SK-MEL-5 (cell line): Measurements from ENCODE around the gene TMEM161A. TPM values are rescaled to one million over a fixed set of nuclear protein-coding genes. Genes with fewer than 3 reads are reported as not detected.
"Not testable (repeated sequence)": the region's sequence is repeated elsewhere in the genome, so short reads cannot be mapped to it uniquely, and the experiment has no call there.

Experiments used
- DNase-seq: peaks from one replicate; pipeline ENCODE4 v3.0.0-alpha.2; 2016; ENCODE audit warnings: low read depth, low spot score
- in situ Hi-C: cut with HindIII; loops from 2 replicates; pipeline ENCODE4 v1.10.0; 2016; ENCODE audit warnings: low sequenced_read_pairs, high pct_unique_total_duplicates, low pct_unique_long_range_greater_than_20kb
- total RNA-seq: library from RNA; depleted of rRNA; stranded (reverse); fragments of >200 nt; shearing (Covaris generic); gene quantifications from 2 replicates; pipeline ENCODE4 v1.2.3, GENCODE V29; 2014

The TMEM161A gene
- total RNA-seq, 1 experiment from 2014 or later: 34.4 TPM

DNA sequence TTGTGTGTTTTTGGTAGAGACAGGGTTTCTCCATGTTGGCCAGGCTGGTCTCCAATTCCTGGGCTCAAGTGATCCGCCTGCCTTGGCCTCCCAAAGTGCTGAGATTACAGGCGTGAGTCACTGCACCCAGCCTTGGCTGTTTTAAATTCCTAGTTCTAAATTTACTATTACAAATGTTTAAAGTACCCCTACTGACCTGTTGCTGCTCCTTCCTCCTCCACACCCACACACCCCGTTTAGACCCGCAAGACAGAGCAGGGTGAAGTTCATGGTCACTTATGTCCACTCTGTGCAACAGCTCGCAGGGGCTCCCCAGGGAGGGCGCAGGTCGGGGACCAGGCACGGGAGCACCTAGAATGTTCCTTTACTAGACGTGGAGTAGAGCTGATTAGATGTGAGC, 28.7 kb downstream of the TMEM161A start:
- DNase-seq: no peak
- in situ Hi-C loops: no loop called here

DNA sequence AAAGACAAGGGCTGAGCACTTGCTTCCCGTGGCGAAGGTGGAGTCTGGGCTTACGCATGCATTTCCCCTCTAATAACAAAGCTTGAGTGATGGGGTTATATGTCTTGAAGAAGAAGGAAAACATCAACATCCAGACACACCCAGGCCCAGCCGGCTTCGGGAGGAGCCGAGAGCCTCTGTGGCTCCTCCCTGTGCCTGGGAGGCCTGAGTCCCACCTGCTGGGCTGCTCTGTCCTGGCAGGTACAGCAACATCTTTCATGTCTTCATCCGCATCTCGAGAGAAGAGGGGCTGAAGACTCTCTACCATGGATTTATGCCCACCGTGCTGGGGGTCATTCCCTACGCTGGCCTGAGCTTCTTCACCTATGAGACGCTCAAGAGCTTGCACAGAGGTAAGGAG, 30.6 kb downstream of the TMEM161A start:
- in situ Hi-C loops: no loop called here
- DNase-seq: no peak

DNA sequence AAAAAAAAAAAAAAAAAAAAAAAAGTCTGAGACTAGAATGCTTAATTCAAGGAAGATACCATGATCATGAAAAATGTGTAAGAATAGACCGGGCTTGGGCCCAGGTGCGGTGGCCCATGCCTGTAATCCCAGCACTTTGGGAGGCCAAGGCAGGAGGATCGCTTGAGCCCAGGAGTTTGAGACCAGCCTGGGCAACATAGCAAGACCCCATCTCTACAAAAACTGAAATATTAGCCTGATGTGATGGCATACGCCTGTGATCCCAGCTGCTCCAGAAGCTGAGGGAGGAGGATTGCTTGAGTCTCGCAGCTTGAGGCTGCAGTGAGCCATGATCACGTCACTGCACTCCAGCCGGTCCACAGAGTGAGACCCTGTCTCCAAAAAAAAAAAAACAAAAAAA, 31.3 kb downstream of the TMEM161A start:
- DNase-seq, in situ Hi-C loops: not testable (repeated sequence)

DNA sequence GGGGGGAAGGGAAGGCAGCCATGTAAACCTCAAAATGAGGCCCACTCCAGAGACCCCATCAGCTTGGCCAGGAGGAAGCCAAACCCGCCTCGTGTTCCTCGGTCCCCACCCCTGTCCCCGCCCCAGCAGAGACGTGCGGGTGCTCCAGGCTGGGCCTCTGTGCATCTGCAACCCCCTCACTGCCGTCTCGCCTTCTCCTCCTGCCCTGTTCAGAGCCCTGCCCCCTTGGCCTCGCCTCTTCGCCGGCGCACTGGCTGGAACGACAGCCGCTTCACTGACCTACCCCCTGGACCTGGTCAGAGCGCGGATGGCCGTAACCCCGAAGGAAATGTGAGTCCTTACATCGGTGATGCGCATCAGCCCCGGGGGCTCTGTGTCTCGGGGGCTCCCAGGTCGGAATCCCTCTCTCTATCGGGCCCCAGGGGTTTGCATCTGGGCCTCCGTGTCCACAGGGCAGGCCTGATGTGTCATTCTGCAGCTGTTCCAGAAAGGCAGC, 32.2 kb downstream of the TMEM161A start:
- in situ Hi-C loops: no loop called here
- DNase-seq: no peak

DNA sequence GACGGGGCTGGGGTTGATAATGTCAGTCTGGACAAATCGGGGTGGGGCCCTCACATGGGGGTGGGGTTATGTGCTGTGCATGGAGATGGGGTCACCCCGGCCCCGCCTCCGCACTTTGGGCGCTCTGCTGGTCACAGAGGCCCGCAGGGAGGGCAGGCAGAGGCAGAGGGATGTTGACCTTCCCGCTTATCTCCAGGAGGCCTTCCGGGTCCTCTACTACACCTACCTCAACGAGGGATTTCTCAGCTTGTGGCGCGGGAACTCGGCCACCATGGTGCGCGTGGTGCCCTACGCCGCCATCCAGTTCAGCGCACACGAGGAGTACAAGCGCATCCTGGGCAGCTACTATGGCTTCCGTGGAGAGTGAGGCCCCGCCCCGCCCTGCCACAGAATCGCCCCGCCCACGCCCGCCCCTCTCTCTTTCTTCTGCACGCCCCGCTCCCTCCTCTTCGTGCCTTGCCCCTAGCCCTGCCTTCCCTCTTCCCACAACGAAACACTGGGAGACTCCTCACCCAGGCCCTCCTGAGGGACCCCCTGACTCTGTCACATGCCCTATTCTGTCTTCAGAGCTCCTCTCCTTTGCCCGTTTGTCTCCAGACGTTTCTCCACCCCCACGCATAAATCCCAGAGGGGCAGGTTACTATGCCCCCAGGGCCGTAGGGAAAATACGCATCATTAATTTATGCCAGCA, 32.8 kb downstream of the TMEM161A start:
- in situ Hi-C loops: no loop called here
- DNase-seq: no peak

DNA sequence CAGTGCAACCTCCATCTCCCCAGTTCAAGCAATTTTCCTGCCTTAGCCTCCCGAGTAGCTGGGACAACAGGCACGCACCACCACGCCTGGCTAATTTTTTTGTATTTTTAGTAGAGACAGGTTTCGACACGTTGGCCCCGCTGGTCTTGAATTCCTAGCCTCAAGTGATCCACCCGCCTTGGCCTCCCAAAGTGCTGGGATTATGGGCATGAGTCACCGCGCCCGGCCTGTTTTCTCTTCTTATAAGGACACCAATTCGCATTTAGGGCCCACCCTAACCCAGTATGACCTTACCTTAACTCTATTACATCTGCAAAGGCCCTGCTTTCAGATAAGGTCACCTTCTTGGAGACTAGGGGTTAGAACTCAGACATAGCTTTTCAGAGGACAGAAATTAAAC, 35.1 kb downstream of the TMEM161A start:
- DNase-seq: no peak
- in situ Hi-C loops: no loop called here

DNA sequence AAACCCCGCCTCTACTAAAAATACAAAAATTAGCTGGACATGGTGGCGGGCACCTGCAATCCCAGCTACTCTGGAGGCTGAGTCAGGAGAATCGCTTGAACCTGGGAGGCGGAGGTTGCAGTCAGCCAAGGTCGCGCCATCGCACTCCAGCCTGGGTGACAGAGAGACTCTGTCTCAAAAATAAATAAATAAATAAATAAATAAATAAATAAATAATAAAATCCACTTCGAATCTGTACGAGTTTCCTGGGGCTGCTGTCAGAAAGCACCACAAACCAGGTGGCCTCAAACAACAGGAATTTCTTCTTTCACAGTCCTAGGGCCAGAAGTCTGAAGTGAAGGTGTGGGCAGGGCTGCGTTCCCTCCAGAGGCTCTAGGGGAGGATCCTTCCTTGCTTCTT, 35.7 kb downstream of the TMEM161A start:
- DNase-seq, in situ Hi-C loops: not testable (repeated sequence)

DNA sequence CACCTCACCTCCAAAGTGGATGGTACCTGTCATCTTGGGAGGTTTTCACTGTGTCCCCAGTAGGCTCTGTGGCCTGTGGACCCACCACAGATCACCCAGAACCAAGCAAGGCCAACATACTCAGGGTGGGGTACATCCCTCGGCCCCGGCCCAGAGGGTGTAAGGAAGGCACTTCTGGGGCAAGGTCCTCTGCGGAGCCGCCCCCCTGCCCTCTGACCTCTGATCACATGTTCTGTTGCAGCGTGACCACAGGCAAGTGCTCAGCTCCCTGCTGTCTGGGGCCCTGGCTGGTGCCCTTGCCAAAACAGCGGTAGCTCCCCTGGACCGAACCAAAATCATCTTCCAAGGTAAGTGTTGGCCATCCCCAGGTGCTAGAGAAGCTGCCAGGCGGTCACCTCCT, 36.7 kb downstream of the TMEM161A start:
- in situ Hi-C loops: no loop called here

DNA sequence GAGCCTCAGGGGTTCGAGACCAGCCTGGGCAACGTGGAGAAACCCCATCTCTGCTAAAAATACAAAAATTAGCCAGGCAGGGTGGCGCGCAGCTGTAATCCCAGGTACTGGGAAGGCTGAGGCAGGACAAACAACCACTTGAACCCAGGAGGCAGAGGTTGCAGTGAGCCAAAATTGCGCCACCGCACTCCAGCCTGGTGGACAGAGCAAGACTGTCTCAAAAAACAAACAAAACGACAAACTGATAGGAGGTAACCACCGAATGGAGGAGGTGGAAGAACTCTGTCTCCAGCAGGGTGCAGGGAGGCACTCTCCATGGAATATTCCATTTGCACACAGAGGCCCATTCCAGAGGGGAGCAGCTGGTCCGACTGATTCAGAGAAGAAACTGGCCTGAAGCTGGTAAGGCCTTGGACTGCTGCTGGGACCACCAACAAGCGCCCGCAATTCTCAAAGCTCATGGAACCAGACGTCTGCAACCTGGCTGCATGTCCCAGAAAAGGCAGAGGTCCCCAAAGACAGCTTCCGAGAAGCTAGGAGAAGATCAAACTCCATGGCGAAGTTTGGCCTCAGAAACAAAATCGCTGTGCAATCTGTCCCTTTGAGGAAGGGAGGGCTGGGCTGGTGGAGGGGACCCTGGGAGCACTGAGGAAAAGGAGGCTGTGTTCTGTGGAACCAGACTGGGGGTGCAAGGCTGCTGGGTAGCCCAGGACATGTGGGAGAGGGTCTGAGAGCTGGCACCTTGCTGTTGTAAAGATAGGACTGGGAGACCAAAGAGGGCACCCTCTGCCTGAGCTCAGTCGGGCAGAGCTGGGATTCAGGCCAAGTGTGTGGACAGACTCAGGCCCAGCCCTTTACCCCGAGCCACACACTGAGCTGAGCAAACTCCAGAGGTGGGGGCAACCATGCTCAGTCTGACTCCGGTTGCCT, 39.3 kb downstream of the TMEM161A start:
- no peak for DNase-seq
- in situ Hi-C loops: no loop called here

More for the DNA sequence above, 36.7 kb downstream of the TMEM161A start:
- no peak for DNase-seq

DNA sequence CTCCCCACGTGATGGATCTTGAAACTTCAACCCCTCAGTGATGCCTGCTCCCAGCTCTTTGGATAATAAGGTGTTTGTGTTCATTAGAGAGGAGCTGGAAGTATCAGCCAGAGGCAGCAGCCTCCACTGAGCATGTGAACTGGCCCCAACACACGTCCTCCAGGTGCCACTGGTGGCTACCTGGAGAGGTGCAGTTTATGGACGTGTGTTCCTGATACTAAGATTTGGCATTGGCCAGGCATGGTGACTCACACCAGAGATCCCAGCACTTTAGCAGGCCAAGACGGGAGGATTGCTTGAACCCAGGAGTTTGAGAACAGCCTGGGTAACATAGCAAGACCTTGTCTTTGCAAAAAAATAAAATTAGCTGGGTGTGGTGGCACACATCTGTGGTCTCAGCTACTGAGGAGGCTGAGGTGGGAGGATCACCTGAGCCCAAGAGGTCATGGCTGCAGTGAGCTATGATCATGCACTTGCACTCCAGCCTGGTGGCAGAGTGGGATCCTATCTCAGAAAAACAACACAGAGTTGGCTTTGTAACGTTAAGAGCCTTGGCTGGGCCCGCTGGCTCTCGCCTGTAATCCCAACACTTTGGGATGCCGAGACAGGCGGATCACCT, 40.1 kb downstream of the TMEM161A start:
- DNase-seq: peak; percentile 70
- in situ Hi-C loops: no loop called here

DNA sequence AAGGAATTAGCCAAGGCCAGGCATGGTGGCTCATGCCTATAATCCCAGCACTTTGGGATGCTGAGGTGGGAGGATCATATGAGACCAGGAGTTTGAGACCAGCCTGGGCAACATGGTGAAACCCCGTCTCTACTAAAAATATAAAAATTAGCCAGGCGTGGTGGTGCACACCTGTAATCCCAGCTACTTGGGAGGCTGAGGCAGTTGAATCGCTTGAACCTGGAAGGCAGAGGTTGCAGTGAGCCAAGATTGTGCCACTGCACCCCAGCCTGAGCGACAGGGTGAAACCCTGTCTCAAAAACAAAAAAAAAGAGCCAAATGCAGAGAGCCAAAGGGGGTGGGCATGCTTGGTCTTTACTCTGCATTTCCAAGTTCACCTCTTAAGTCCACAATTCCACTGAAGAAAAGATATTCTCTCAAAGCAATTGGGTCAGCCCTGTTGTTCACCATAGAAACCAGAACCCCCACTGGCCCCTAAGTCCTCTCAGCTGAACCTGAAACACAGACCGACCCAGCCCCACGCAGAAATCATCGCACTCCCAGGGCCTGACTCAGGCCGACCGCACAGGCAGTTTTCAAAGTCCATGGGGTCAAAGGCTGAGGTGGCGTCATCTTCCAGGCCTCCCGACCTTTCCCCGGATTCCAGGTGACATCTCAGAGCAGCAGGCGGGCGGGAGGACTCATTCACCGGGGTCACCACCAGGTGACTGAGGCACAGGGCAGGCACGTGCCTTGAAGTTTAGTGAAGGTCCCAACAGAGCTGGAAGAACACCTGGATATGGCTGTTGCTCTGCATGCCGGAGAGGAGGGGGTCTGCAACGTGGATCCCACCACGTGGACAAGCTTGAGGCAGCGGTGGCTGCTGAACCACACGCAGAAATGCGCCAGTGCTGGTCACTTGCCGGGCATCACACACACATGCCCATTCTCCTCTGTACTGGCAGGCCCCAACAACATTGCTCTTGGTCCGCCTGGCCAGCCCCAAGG, 41.3 kb downstream of the TMEM161A start:
- in situ Hi-C loops: no loop called here
- DNase-seq: no peak

DNA sequence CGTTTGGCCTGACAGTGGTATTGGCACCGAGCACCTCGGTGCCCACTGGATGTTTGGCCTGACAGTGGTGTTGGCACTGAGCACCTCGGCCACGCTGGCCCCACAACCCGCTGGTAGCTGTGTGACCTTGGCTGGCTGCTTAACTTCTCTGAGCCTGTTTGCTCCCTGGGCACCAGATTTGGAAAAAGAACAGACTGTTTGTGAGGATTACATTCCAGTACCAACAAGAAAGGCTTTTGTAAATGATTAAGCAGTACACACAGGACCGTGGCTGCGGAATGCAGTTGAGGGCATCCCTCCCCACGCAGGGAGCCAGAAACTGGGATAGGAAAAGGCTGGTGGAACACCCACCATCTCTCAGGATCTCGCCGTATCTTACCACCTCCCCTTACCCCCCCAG, 42.6 kb downstream of the TMEM161A start:
- DNase-seq: no peak
- in situ Hi-C loops: no loop called here

DNA sequence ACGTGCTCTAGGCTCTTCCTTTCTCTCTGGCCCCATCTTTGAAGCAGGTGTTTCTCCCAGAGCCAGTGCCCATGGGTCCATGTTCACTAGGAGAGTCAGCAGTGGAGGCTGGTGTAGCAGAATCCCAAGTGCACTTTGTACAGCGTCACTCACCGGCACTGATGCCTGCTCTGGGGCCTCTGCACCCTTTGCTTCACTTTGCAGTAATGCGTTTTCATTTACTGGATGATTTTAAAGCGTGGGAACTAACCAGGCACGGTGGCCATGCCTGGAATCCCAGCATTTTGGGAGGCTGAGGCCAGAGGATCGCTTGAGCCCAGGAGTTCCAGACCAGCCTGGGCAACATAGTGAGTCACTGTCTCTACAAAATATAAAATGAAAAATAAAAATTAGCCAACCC, 43.8 kb downstream of the TMEM161A start:
- in situ Hi-C loops: no loop called here
- DNase-seq: no peak

DNA sequence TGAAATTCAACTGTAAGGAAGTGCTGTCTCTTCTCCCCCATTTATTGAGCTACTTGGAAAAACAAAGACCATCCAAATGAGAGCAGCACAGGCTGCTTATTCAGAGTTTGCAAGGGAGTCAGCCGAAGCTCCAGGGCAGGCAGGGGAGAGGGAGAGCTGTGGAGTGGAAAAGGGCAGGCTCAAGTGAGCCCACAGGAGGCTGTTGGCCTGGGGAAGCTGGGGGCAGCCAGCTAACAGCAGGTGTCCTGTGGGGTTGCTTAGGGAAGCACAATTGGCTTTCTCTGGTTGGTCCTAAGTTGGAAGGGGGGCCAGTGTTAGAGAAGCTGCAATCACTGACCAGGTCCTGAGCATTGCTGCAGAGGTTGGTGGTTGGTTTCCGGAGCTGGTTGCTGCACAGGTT, 50.6 kb downstream of the TMEM161A start:
- in situ Hi-C loops: no loop called here
- DNase-seq: no peak

DNA sequence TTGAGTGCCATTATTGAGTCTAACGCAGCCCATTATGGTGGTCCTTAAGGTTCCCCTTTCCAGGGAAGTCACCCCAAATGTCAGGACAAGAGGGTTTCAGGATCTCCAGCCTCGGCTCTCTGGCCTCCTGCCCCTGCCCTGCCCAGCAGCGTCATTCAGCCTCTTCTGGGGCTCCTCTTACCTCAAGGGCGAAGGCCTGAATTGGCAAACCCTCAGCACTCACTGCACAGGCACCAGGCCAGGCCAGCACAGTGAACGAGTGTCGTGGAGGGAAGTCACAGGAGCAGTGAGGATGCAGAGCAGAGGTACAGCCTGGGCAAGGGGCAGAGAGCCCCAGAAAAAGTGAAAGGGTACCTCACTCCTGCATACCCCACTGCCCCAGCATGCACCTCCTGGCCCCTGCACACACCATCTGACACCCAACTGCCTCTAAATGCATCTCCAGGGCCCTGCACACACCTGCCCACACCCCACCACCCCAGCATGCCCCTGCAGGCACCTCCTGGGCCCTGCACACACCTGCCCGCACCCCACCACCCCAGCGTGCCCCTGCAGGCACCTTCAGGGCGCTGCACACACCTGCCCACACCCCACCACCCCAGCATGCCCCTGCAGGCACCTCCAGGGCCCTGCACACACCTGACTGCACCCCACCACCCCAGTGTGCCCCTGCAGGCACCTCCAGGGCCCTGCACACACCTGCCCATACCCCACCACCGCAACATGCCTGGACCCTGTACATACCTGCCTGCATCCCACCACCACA, 54.7 kb downstream of the TMEM161A start:
- DNase-seq: no peak
- in situ Hi-C loops: no loop called here

DNA sequence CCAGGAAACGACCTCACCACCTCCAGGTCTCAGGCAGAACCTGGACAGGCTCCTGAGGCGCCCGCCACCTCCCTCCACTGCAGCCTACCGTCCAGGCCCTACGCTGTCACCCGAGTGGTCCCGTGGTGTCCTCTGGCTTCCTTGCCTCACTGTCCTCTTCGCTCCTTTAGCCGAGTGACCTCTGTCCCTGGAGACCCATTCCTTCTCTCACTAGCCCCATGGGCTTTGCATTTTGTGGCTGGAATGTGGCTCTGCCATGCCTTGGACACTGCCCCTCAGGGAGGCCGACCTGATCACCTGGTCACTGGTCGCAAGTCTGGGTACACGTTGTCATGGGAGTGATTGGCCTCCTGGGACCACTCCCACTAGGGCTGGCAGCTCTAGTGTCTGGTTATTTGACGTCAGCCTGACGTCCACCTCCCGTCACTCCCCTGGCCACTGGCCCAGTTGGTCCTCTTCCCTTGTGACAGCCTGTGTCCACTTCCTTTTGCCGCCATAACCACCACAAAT, 56.6 kb downstream of the TMEM161A start:
- no peak for DNase-seq
- in situ Hi-C loops: no loop called here
